CMK (cell line): ENCODE measurements around the gene SIK3.
A peak's percentile ranks its signal among the peaks of the same experiment; 100 is the strongest.

Experiments
- DNase-seq: peaks from one replicate; pipeline ENCODE4 v3.0.0-alpha.2; 2010; ENCODE audit warnings: low read depth

The SIK3 gene

GRCh38 chr11:117110294-117110950, 12.2 kb upstream of the SIK3 start:
- no peak for DNase-seq

- DNase-seq, result no peak
Measured at GRCh38 chr11:117107701-117108590, 9.7 kb upstream of the SIK3 start.

GRCh38 chr11:117100556-117100955, 2.3 kb upstream of the SIK3 start:
- no peak for DNase-seq

GRCh38 chr11:117099696-117100095, 1.5 kb upstream of the SIK3 start:
- no peak for DNase-seq

- no peak for DNase-seq
Measured at GRCh38 chr11:117097389-117098268, 599 bp downstream of the SIK3 start.

- DNase-seq, result no peak
Measured at GRCh38 chr11:117097014-117097388, 1.2 kb downstream of the SIK3 start.

- peak; percentile 80 for DNase-seq
Measured at GRCh38 chr11:117096201-117096991, 1.8 kb downstream of the SIK3 start.

- no peak for DNase-seq
Measured at GRCh38 chr11:117095284-117096161, 2.7 kb downstream of the SIK3 start.

GRCh38 chr11:117094776-117095175, 3.5 kb downstream of the SIK3 start:
- no peak for DNase-seq

GRCh38 chr11:117092951-117093590, 5.2 kb downstream of the SIK3 start:
- DNase-seq, result no peak

GRCh38 chr11:117091753-117092477, 6.3 kb downstream of the SIK3 start:
- DNase-seq, result no peak

GRCh38 chr11:117090111-117090706, 8.0 kb downstream of the SIK3 start:
- DNase-seq, result no peak

GRCh38 chr11:117089685-117090084, 8.5 kb downstream of the SIK3 start:
- DNase-seq, result no peak

GRCh38 chr11:117087446-117087845, 10.8 kb downstream of the SIK3 start:
- DNase-seq, result no peak

- DNase-seq, result no peak
Measured at GRCh38 chr11:117084992-117085391, 13.2 kb downstream of the SIK3 start.

- DNase-seq, result no peak
Measured at GRCh38 chr11:117083011-117083935, 15.0 kb downstream of the SIK3 start.

GRCh38 chr11:117081908-117082307, 16.3 kb downstream of the SIK3 start:
- no peak for DNase-seq

GRCh38 chr11:117080370-117080769, 17.9 kb downstream of the SIK3 start:
- DNase-seq, result no peak
